Stromal cell of bone marrow (primary cell): ENCODE results near the gene ZNF322.
"Not testable (repeated sequence)": the region's sequence is repeated elsewhere in the genome, so short reads cannot be mapped to it uniquely, and the experiment has no call there.

Source experiments
- DNase-seq: peaks from one replicate; pipeline ENCODE4 v3.0.0-alpha.2; 2012; ENCODE audit warnings: low read depth

The ZNF322 gene

GRCh38 chr6:26659042-26659999 lies at the start of gene ZNF322:
TSS of gene ZNF322 (minus strand) at chr6:26659746. CDS start at chr6:26638553, 21,193 bp downstream.
- DNase-seq: peak; percentile 90

- not testable (repeated sequence) for DNase-seq
Observed at GRCh38 chr6:26705780-26706179, 46.2 kb upstream of the ZNF322 start.

- not testable (repeated sequence) for DNase-seq
Observed at GRCh38 chr6:26705352-26705751, 45.8 kb upstream of the ZNF322 start.

GRCh38 chr6:26701023-26701747 lies 41.6 kb upstream of the ZNF322 start:
- not testable (repeated sequence) for DNase-seq

GRCh38 chr6:26697496-26697895 lies 38.0 kb upstream of the ZNF322 start:
- not testable (repeated sequence) for DNase-seq

- not testable (repeated sequence) for DNase-seq
Observed at GRCh38 chr6:26689324-26689947, 29.9 kb upstream of the ZNF322 start.

- DNase-seq: not testable (repeated sequence)
Observed at GRCh38 chr6:26682435-26683042, 23.0 kb upstream of the ZNF322 start.

- not testable (repeated sequence) for DNase-seq
Observed at GRCh38 chr6:26673287-26673686, 13.7 kb upstream of the ZNF322 start.

- not testable (repeated sequence) for DNase-seq
Observed at GRCh38 chr6:26670558-26670957, 11.0 kb upstream of the ZNF322 start.

GRCh38 chr6:26670003-26670402 lies 10.5 kb upstream of the ZNF322 start:
- not testable (repeated sequence) for DNase-seq

GRCh38 chr6:26660000-26660361 lies 435 bp upstream of the ZNF322 start:
- peak; percentile 6 for DNase-seq

GRCh38 chr6:26657256-26657655 lies 2.3 kb downstream of the ZNF322 start:
- no peak for DNase-seq

- DNase-seq: no peak
Observed at GRCh38 chr6:26653007-26653406, 6.5 kb downstream of the ZNF322 start.

- no peak for DNase-seq
Observed at GRCh38 chr6:26651133-26651781, 8.3 kb downstream of the ZNF322 start.

GRCh38 chr6:26646074-26646473 lies 13.5 kb downstream of the ZNF322 start:
- DNase-seq: no peak

- no peak for DNase-seq
Observed at GRCh38 chr6:26640806-26641205, 18.7 kb downstream of the ZNF322 start.

- no peak for DNase-seq
Observed at GRCh38 chr6:26629359-26629758, 30.2 kb downstream of the ZNF322 start.

- no peak for DNase-seq
Observed at GRCh38 chr6:26627843-26628242, 31.7 kb downstream of the ZNF322 start.

GRCh38 chr6:26624557-26624956 lies 35.0 kb downstream of the ZNF322 start:
- DNase-seq: no peak

- DNase-seq: no peak
Observed at GRCh38 chr6:26623339-26623859, 36.1 kb downstream of the ZNF322 start.
